SK-N-MC (cell line): ENCODE data around the gene SCIN.

Source experiments
- EZH2 ChIP-seq: fragments of 200-600 bp; sonication (generic); IDR thresholded peaks from one replicate; pipeline ENCODE4 v1.6.1; 2017; ENCODE audit warnings: antibody characterized with exemption
- POLR2AphosphoS5 ChIP-seq: IDR thresholded peaks from 2 replicates; pipeline ENCODE4 v1.6.1; 2012; ENCODE audit warnings: mild to moderate bottlenecking, low read depth, low read length, borderline replicate concordance

DNA sequence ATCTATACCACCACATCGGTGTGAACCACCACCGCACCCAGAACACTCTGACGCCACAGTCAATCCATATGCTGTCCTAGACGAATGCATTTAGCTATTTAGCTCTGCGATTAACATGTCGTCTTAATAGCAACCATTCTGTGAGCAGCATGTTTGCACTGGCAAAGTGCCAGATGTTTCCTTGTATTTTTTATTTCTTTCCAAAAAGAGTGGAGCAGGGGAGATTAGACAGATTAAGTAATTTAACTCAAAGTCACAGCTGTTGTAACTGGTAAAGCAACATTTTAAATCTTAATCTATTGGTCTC is 59.9 kb downstream of the SCIN start:
- TF ChIP-seq EZH2 (no peak), POLR2AphosphoS5 (no peak; the same call in 1 of the 2 replicates)
